Measurements from ENCODE around the gene SLC46A1.

DNA sequence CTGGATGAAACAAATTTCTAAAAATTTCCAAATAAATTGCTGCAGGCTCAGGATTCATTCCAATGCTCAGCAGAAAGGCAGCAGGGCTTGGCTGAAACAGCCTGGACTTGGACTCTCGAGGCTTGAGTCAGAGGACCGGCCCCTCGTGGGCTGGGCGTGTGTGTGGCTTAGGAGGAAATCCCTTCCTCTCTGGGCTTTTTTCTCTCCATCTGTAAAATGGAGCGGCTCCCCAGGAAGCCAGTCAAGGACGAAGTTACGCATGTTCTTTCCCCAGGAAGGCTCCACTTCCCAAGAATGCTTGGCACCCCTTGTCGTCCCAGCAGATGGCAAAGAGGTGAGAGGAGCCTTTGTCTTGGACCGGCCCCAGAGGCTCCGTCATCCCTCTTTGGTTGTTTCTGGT is 13.5 kb downstream of the SLC46A1 start:
- TF ChIP-seq RNF2 (IDR thresholded peaks at IDR 0.05; ENCODE audit: borderline replicate concordance, low read depth, low read length, missing control alignments, poor library complexity, severe bottlenecking), result no peak
- TF ChIP-seq EZH2 (IDR thresholded peaks at IDR 0.05; ENCODE audit: low read depth, low read length, severe bottlenecking), result no peak
- TF ChIP-seq, protein P1, sequence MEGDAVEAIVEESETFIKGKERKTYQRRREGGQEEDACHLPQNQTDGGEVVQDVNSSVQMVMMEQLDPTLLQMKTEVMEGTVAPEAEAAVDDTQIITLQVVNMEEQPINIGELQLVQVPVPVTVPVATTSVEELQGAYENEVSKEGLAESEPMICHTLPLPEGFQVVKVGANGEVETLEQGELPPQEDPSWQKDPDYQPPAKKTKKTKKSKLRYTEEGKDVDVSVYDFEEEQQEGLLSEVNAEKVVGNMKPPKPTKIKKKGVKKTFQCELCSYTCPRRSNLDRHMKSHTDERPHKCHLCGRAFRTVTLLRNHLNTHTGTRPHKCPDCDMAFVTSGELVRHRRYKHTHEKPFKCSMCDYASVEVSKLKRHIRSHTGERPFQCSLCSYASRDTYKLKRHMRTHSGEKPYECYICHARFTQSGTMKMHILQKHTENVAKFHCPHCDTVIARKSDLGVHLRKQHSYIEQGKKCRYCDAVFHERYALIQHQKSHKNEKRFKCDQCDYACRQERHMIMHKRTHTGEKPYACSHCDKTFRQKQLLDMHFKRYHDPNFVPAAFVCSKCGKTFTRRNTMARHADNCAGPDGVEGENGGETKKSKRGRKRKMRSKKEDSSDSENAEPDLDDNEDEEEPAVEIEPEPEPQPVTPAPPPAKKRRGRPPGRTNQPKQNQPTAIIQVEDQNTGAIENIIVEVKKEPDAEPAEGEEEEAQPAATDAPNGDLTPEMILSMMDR (IDR thresholded peaks at IDR 0.05; ENCODE audit: control extremely low read depth in 1 of 3, insufficient read depth in 1 of 3, low read depth in 1 of 3, low read length in 3 of 3), result no peak
- TF ChIP-seq SUZ12 (IDR thresholded peaks at IDR 0.05; ENCODE audit: low read length), result no peak
- no peak for TF ChIP-seq POLR2AphosphoS5 (IDR thresholded peaks at IDR 0.05; ENCODE audit: low read depth, low read length)
- TF ChIP-seq KDM1A (IDR thresholded peaks at IDR 0.05; ENCODE audit: borderline replicate concordance, low read length), result no peak
- no peak for TF ChIP-seq TCF12 (IDR thresholded peaks at IDR 0.05; ENCODE audit: low read depth, low read length)
- no peak for TF ChIP-seq TEAD4 (IDR thresholded peaks at IDR 0.05; ENCODE audit: low read depth, low read length)
- no peak for TF ChIP-seq JUN (IDR thresholded peaks at IDR 0.05; ENCODE audit: low read depth, low read length)
- TF ChIP-seq POLR2A (IDR thresholded peaks at IDR 0.05; ENCODE audit: control extremely low read depth in 1 of 2, low read depth in 2 of 2, low read length in 2 of 2), result no peak
- no peak for TF ChIP-seq CEBPB (IDR thresholded peaks at IDR 0.05; ENCODE audit: low read depth, low read length)
- TF ChIP-seq JUND (IDR thresholded peaks at IDR 0.05; ENCODE audit: low read length), result no peak
- TF ChIP-seq PHF8 (conservative IDR thresholded peaks at IDR 0.05; ENCODE audit: low read depth, low read length), result no peak
